HepG2 (cell line): Measurements from ENCODE around the gene FBXO10. TPM values are rescaled to one million over a fixed set of nuclear protein-coding genes. Genes with fewer than 3 reads are reported as not detected.
A peak's percentile ranks its signal among the peaks of the same experiment; 100 is the strongest.

ENCODE experiments used
- BCL6 ChIP-seq: IDR thresholded peaks from 2 replicates; pipeline ENCODE4 v1.6.1; 2016; ENCODE audit warnings: missing genetic modification reagents, missing compliant biosample characterization
- CBX5 ChIP-seq: sonication (generic); formaldehyde crosslinking; IDR thresholded peaks from 2 replicates; pipeline ENCODE4 v1.4.0; 2020; ENCODE audit warnings: missing genetic modification reagents, borderline replicate concordance
- CENPX ChIP-seq: sonication (generic); formaldehyde crosslinking; IDR thresholded peaks from 2 replicates; pipeline ENCODE4 v1.9.0; 2021; ENCODE audit warnings: mild to moderate bottlenecking, missing genetic modification reagents, moderate library complexity
- ELF1 ChIP-seq: sonication (generic); formaldehyde crosslinking; IDR thresholded peaks from 2 replicates; pipeline ENCODE4 v1.4.0; 2020; ENCODE audit warnings: missing genetic modification reagents
- KDM5B ChIP-seq: sonication (generic); formaldehyde crosslinking; IDR thresholded peaks from 2 replicates; pipeline ENCODE4 v1.4.0; 2020; ENCODE audit warnings: missing genetic modification reagents, mild to moderate bottlenecking, borderline replicate concordance
- MIER2 ChIP-seq: IDR thresholded peaks from 2 replicates; pipeline ENCODE4 v1.6.1; 2016; ENCODE audit warnings: missing biosample characterization, missing genetic modification reagents
- MIXL1 ChIP-seq: IDR thresholded peaks from 2 replicates; pipeline ENCODE4 v1.6.1; 2016
- MXD4 ChIP-seq: IDR thresholded peaks from 2 replicates; pipeline ENCODE4 v1.6.1; 2016; ENCODE audit warnings: mild to moderate bottlenecking, missing biosample characterization, missing genetic modification reagents
- MYNN ChIP-seq: sonication (generic); formaldehyde crosslinking; IDR thresholded peaks from 2 replicates; pipeline ENCODE4 v1.4.0; 2020; ENCODE audit warnings: mild to moderate bottlenecking, low read depth, missing genetic modification reagents
- MZF1 ChIP-seq: sonication (generic); formaldehyde crosslinking; IDR thresholded peaks from 2 replicates; pipeline ENCODE4 v1.8.1; 2023; ENCODE audit warnings: mild to moderate bottlenecking, missing genetic modification reagents, borderline replicate concordance
- NR2F1 ChIP-seq, 2 experiments: fragments of 450-650 bp in 1 of 2; formaldehyde crosslinking in 1 of 2; IDR thresholded peaks; 2 replicates each; pipeline versions ENCODE4 v1.5.0 to v1.6.1; 2016 to 2020; ENCODE audit warnings: mild to moderate bottlenecking in 1 of 2, missing compliant biosample characterization in 1 of 2, missing genetic modification reagents in 1 of 2, moderate library complexity in 1 of 2
- RCOR2 ChIP-seq: IDR thresholded peaks from 2 replicates; pipeline ENCODE4 v1.6.1; 2016; ENCODE audit warnings: missing biosample characterization, missing genetic modification reagents
- RFX3 ChIP-seq: IDR thresholded peaks from 2 replicates; pipeline ENCODE4 v1.6.1; 2016; ENCODE audit warnings: missing biosample characterization, missing genetic modification reagents
- SSRP1 ChIP-seq: IDR thresholded peaks from 2 replicates; pipeline ENCODE4 v1.6.1; 2016; ENCODE audit warnings: control low read depth
- ZBTB8A ChIP-seq: sonication (generic); formaldehyde crosslinking; IDR thresholded peaks from 2 replicates; pipeline ENCODE4 v1.4.0; 2020; ENCODE audit warnings: mild to moderate bottlenecking, low read depth, missing genetic modification reagents, borderline replicate concordance
- ZEB1 ChIP-seq: IDR thresholded peaks from 2 replicates; pipeline ENCODE4 v1.6.1; 2012; ENCODE audit warnings: mild to moderate bottlenecking, low read depth, inconsistent platforms; ENCODE audit not compliant: insufficient replicate concordance
- ZFP36L1 ChIP-seq: sonication (generic); formaldehyde crosslinking; IDR thresholded peaks from 2 replicates; pipeline ENCODE4 v1.8.0; 2022; ENCODE audit warnings: mild to moderate bottlenecking, missing genetic modification reagents, moderate library complexity
- ZFP37 ChIP-seq: sonication (generic); formaldehyde crosslinking; IDR thresholded peaks from 2 replicates; pipeline ENCODE4 v1.4.0; 2020; ENCODE audit warnings: missing genetic modification reagents, borderline replicate concordance
- ZFP90 ChIP-seq: sonication (generic); formaldehyde crosslinking; IDR thresholded peaks from 2 replicates; pipeline ENCODE4 v1.8.0; 2022; ENCODE audit warnings: missing genetic modification reagents, mild to moderate bottlenecking, inconsistent platforms, borderline replicate concordance
- ZNF180 ChIP-seq: sonication (generic); formaldehyde crosslinking; IDR thresholded peaks from 2 replicates; pipeline ENCODE4 v1.4.0; 2020; ENCODE audit warnings: low read depth, missing genetic modification reagents, borderline replicate concordance
- ZNF207 ChIP-seq: fragments of 450-650 bp; IDR thresholded peaks from 2 replicates; pipeline ENCODE4 v1.6.1; 2016; ENCODE audit warnings: antibody characterized with exemption, borderline replicate concordance
- ZNF24 ChIP-seq: fragments of 450-650 bp; IDR thresholded peaks from 2 replicates; pipeline ENCODE4 v1.6.1; 2017; ENCODE audit warnings: antibody characterized with exemption, mild to moderate bottlenecking
- ZNF33A ChIP-seq: sonication (generic); formaldehyde crosslinking; IDR thresholded peaks from 2 replicates; pipeline ENCODE4 v1.5.1; 2020; ENCODE audit warnings: missing genetic modification reagents, mild to moderate bottlenecking, moderate library complexity, borderline replicate concordance
- ZNF572 ChIP-seq: sonication (generic); formaldehyde crosslinking; IDR thresholded peaks from 2 replicates; pipeline ENCODE4 v1.5.1; 2020; ENCODE audit warnings: mild to moderate bottlenecking, missing genetic modification reagents
- ZNF788 ChIP-seq: sonication (generic); formaldehyde crosslinking; IDR thresholded peaks from 2 replicates; pipeline ENCODE4 v1.5.0; 2020; ENCODE audit warnings: mild to moderate bottlenecking, missing genetic modification reagents, borderline replicate concordance
- polyA plus RNA-seq, 8 experiments: library from polyadenylated mRNA; depleted of rRNA in 3 of 8; stranded (reverse) in 7 of 8; unstranded in 1 of 8; fragments of >200 nt; fragmentation: Illumina TruSeq in 4 of 8; extraction: Trizol in 4 of 8; gene quantifications; 2 replicates each; pipeline versions ENCODE4 v1.2.1 to v1.2.3, GENCODE V29; 2011 to 2016; ENCODE audit warnings: low read depth in 4 of 8, missing spikeins in 1 of 8, mixed read lengths in 1 of 8; ENCODE audit not compliant: insufficient read depth in 1 of 8
- total RNA-seq, 5 experiments: library from RNA; depleted of rRNA; stranded (reverse); fragments of >200 nt; fragmentation: Illumina TruSeq; extraction: Trizol; gene quantifications; 2 replicates each; pipeline ENCODE4 v1.2.3, GENCODE V29; 2016; ENCODE audit warnings: low read depth in 1 of 5
- TF ChIP-seq, protein P1 (sequence below): sonication (generic); formaldehyde crosslinking; IDR thresholded peaks from 2 replicates; pipeline ENCODE4 v1.8.1; 2023; ENCODE audit warnings: mild to moderate bottlenecking, missing genetic modification reagents, borderline replicate concordance
- TF ChIP-seq, protein P2 (sequence below): sonication (generic); formaldehyde crosslinking; IDR thresholded peaks from 2 replicates; pipeline ENCODE4 v1.8.0; 2022; ENCODE audit warnings: missing genetic modification reagents, mild to moderate bottlenecking, inconsistent platforms, borderline replicate concordance
- TF ChIP-seq, protein P3 (sequence below): sonication (generic); formaldehyde crosslinking; IDR thresholded peaks from 2 replicates; pipeline ENCODE4 v1.5.0; 2020; ENCODE audit warnings: missing genetic modification reagents

FBXO10 gene
- total and polyA plus RNA-seq, 2 of the 13 experiments (the other 11 are each of a cell fraction or from before 2014, with no cell fraction given): 3.1 to 5.1 TPM

DNA sequence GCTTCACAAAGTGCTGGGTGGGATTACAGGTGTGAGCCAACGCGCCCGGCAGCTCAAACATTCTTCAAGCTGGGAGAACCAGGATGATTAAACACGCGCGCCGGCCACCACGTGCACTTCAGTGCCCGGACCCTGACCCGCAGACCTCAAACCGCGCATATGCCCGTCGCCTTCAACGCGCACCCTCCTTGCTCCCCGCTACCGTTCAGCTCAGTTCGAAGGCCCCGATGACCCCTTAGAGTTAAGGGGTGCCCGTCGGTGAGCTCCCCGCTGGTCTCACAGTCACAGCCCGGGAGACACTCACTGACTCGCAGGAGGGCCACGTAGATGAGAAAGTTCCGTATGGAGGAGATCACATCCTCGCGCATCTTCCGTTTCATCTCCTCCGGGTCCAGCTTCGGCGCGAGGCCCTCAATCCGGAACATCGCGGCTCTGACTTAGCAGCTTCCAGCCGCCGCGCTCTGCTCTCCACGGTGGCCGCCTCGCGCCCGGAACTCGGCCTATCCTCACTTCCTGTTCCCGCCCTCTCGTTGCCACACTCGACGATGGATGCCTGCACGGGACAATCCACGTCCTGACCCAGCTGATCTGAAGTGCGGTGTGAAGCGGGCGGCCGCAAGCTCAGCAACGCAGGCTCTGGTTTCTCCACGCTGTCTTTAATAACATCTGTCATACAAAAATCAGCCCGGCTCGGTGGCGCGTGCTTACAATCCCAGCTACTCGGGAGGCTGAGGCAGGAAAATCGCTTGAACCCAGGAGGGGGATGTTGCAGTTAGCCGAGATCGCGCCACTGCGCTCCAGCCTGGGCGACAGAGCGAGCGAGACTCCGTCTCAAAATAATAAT lies 16.1 kb upstream of the FBXO10 start, which contains the start of gene TOMM5 (continued):
- TF ChIP-seq CENPX (CRISPR knock-in tag): no peak
- no peak for TF ChIP-seq RCOR2 (CRISPR knock-in tag)
- TF ChIP-seq MYNN: 0 out of 2 replicates have a peak, but pooled peaks have one; percentile 59
- 0 out of 2 replicates have a peak, but pooled peaks have one; percentile 4 for TF ChIP-seq ZNF180
- TF ChIP-seq ZBTB8A (CRISPR knock-in tag): no peak; the same call in 1 of the 2 replicates
- TF ChIP-seq NR2F1 (CRISPR knock-in tag; IDR thresholded peaks at IDR 0.05): peak in 1 of 2 experiments; percentile 11; a peak in 2 of 4 replicates
- peak; percentile 74 for TF ChIP-seq MIXL1 (CRISPR knock-in tag)
- TF ChIP-seq, protein P1, sequence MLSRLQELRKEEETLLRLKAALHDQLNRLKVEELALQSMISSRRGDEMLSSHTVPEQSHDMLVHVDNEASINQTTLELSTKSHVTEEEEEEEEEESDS (CRISPR knock-in tag): peak; percentile 36; the same call in 1 of the 2 replicates
- TF ChIP-seq ZFP90: peak; percentile 97
- TF ChIP-seq ZNF572: no peak; the same call in none of the 2 replicates
- peak; percentile 95 for TF ChIP-seq MXD4
- no peak for TF ChIP-seq ZNF24
- peak; percentile 72 for TF ChIP-seq MIER2 (CRISPR knock-in tag)
- TF ChIP-seq KDM5B (CRISPR knock-in tag): peak; percentile 98
- no peak for TF ChIP-seq ZNF207
- TF ChIP-seq, protein P2, sequence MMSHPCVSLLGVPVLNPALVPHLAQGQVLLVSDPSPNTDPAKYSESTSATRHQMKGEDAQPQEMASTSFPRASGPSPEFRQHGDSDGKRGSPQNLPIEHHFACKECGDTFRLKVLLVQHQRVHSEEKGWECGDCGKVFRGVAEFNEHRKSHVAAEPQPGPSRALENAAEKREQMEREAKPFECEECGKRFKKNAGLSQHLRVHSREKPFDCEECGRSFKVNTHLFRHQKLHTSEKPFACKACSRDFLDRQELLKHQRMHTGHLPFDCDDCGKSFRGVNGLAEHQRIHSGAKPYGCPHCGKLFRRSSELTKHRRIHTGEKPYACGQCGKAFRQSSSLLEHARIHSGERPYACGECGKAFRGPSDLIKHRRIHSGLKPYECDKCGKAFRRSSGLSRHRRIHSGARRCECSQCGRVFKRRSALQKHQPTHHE (CRISPR knock-in tag): peak; percentile 96
- TF ChIP-seq ZNF788 (CRISPR knock-in tag): peak; percentile 98
- TF ChIP-seq ELF1 (CRISPR knock-in tag): peak; percentile 96
- no peak for TF ChIP-seq SSRP1 (CRISPR knock-in tag)
- peak; percentile 92; the same call in 1 of the 2 replicates for TF ChIP-seq CBX5 (CRISPR knock-in tag)
- no peak for TF ChIP-seq ZEB1
- TF ChIP-seq ZFP36L1 (CRISPR knock-in tag): peak; percentile 50; the same call in 1 of the 2 replicates
- TF ChIP-seq RFX3 (CRISPR knock-in tag): no peak
- TF ChIP-seq BCL6 (CRISPR knock-in tag): peak; percentile 70
- TF ChIP-seq, protein P3, sequence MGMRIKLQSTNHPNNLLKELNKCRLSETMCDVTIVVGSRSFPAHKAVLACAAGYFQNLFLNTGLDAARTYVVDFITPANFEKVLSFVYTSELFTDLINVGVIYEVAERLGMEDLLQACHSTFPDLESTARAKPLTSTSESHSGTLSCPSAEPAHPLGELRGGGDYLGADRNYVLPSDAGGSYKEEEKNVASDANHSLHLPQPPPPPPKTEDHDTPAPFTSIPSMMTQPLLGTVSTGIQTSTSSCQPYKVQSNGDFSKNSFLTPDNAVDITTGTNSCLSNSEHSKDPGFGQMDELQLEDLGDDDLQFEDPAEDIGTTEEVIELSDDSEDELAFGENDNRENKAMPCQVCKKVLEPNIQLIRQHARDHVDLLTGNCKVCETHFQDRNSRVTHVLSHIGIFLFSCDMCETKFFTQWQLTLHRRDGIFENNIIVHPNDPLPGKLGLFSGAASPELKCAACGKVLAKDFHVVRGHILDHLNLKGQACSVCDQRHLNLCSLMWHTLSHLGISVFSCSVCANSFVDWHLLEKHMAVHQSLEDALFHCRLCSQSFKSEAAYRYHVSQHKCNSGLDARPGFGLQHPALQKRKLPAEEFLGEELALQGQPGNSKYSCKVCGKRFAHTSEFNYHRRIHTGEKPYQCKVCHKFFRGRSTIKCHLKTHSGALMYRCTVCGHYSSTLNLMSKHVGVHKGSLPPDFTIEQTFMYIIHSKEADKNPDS (CRISPR knock-in tag): no peak
- TF ChIP-seq MZF1 (CRISPR knock-in tag): 0 out of 2 replicates have a peak, but pooled peaks have one; percentile 86
- TF ChIP-seq ZNF33A (CRISPR knock-in tag): no peak
- peak; percentile 86; the same call in 1 of the 2 replicates for TF ChIP-seq ZFP37 (CRISPR knock-in tag)
